Prostate gland (tissue), 2 donors: ENCODE data around the gene ZPR1.

Experiments used
- POLR2A ChIP-seq: fragments of 450-650 bp; IDR thresholded peaks from one replicate; pipeline ENCODE4 v1.6.1; 2016; ENCODE audit warnings: antibody characterized with exemption, mild to moderate bottlenecking
- POLR2AphosphoS5 ChIP-seq: sonication (generic); formaldehyde crosslinking; IDR thresholded peaks from one replicate; pipeline ENCODE4 v1.6.1; 2017; ENCODE audit warnings: antibody characterized with exemption
- TF ChIP-seq, protein P1 (sequence below), 4 experiments: fragments of 200-600 bp in 2 of 4; fragments of 450-650 bp in 2 of 4; sonication (generic) in 2 of 4; IDR thresholded peaks; 1 replicate in 3 of 4; 2 replicates in 1 of 4; pipeline ENCODE4 v1.5.1; 2016 to 2019; ENCODE audit warnings: antibody characterized with exemption in 4 of 4, mild to moderate bottlenecking in 2 of 4, moderate library complexity in 2 of 4

- TF ChIP-seq POLR2A (no peak), POLR2AphosphoS5 (no peak)
- TF ChIP-seq, protein P1, sequence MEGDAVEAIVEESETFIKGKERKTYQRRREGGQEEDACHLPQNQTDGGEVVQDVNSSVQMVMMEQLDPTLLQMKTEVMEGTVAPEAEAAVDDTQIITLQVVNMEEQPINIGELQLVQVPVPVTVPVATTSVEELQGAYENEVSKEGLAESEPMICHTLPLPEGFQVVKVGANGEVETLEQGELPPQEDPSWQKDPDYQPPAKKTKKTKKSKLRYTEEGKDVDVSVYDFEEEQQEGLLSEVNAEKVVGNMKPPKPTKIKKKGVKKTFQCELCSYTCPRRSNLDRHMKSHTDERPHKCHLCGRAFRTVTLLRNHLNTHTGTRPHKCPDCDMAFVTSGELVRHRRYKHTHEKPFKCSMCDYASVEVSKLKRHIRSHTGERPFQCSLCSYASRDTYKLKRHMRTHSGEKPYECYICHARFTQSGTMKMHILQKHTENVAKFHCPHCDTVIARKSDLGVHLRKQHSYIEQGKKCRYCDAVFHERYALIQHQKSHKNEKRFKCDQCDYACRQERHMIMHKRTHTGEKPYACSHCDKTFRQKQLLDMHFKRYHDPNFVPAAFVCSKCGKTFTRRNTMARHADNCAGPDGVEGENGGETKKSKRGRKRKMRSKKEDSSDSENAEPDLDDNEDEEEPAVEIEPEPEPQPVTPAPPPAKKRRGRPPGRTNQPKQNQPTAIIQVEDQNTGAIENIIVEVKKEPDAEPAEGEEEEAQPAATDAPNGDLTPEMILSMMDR (IDR thresholded peaks at IDR 0.05): no peak
Observed at GRCh38 chr11:116730241-116730561, 57.6 kb downstream of the ZPR1 start.
